ENCODE results near the gene PLAGL2.

Gene PLAGL2

DNA sequence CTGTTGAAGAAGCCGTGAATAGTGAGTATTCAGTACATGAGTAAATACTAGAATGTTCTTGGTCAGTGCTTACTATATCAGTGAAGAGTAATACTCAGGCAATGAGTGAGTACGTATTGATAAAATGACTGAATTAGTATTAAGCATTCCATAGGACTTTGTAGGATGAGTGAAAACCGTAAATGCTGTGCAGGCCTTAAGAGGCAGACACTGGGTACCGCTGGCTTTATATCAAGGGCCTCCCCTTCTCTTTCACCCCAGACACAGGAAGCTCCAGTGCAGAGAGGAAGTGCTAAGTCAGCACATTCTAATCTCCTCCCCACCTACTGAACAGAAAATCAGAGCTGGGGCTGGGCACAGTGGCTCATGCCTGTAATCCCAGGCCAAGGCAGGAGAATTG is 24.3 kb upstream of the PLAGL2 start:
- CTCF ChIA-PET = interaction anchor here (1.4 kb wide), 1 partner anchor 10 kb away, joined by 5 read pairs; no protein-coding TSS in a partner anchor
- POLR2A ChIA-PET (ENCODE audit: low non-redundant PET) = interaction anchor here (0.6 kb wide), 1 partner anchor 1212 kb away, joined by 6 read pairs; the partner anchor contains the start of gene SNTA1
- TF ChIP-seq, protein P1, sequence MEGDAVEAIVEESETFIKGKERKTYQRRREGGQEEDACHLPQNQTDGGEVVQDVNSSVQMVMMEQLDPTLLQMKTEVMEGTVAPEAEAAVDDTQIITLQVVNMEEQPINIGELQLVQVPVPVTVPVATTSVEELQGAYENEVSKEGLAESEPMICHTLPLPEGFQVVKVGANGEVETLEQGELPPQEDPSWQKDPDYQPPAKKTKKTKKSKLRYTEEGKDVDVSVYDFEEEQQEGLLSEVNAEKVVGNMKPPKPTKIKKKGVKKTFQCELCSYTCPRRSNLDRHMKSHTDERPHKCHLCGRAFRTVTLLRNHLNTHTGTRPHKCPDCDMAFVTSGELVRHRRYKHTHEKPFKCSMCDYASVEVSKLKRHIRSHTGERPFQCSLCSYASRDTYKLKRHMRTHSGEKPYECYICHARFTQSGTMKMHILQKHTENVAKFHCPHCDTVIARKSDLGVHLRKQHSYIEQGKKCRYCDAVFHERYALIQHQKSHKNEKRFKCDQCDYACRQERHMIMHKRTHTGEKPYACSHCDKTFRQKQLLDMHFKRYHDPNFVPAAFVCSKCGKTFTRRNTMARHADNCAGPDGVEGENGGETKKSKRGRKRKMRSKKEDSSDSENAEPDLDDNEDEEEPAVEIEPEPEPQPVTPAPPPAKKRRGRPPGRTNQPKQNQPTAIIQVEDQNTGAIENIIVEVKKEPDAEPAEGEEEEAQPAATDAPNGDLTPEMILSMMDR (conservative IDR thresholded peaks at IDR 0.05; ENCODE audit: low read depth) = no peak
- H3K27ac ChIP-seq = no peak overlapping the region
- DNase-seq (ENCODE audit: low spot score) = no peak

DNA sequence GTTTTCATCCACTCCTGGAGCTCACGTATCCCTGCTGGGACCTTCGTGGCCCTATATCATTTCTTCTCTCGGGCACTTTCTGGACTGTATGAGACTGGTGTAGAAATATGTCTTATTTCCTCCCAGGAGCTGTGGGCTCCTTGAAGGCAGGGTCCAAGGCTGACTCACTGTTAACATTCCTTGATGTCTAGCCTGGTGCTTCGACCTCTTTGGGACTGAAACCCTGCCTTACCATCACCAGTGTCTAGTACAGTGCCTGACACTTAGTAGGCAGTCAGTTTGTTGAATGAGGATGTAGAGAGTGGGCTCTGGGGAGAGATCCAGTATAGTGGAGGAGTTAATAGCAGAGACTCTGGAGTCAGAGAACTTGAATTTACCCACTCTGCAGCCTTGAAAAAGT is 23.7 kb upstream of the PLAGL2 start:
- H3K27ac ChIP-seq = no peak overlapping the region; the same call in 1 of the 2 replicates
- TF ChIP-seq, protein P1 (conservative IDR thresholded peaks at IDR 0.05; ENCODE audit: low read depth) = no peak
- ChIA-PET CTCF (no interaction called here), POLR2A (ENCODE audit: low non-redundant PET) (interaction anchor here (0.5 kb wide), 1 partner anchor 48 kb away, joined by 3 read pairs; no protein-coding TSS in a partner anchor)
- DNase-seq (ENCODE audit: low spot score) = no peak

DNA sequence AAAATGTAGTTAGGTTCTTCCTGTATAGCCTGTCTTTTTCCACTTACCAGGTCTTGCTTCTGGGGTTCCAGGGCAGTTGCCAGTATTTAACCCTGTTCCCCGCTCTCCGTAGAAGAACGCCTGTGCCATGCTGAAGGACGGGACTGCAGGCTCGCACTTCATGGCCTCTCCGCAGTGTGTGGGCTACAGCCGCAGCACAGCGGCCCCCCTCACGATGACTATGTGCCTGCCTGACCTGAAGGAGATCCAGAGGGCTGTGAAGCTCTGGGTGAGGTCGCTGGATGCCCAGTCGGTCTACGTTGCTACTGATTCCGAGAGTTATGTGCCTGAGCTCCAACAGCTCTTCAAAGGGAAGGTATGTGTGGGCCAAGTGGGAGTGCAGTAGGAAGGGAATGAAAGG is 23.2 kb upstream of the PLAGL2 start:
- TF ChIP-seq, protein P1 (conservative IDR thresholded peaks at IDR 0.05; ENCODE audit: low read depth) = no peak
- ChIA-PET CTCF (no interaction called here), POLR2A (ENCODE audit: low non-redundant PET) (no interaction called here)
- no peak for DNase-seq (ENCODE audit: low spot score)
- no peak overlapping the region; the same call in 1 of the 2 replicates for H3K27ac ChIP-seq

DNA sequence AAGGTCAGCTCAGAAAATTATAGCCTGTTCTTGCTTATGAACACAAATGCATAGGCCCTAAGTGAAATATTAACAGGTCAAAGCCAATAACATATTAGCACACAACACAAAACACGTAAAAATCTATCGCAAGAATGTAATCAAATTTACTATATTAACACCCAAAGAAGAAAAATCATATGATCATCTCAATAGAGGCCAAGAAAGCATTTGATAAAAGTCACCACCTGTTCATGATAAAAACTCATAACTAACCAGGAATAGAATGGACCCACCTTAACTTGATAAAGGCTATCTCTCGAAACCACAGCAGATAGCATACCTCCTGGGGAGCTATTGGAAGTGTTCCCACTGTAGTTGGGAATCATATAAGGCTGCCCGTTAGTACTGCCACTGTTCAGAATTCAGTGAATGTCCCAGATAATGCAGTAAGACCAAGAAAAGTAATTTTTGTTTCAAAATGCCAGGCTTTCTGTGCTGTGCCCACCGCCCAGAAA is 21.8 kb upstream of the PLAGL2 start:
- H3K27ac ChIP-seq = no peak overlapping the region
- POLR2A ChIA-PET (ENCODE audit: low non-redundant PET) = no interaction called here
- no peak for DNase-seq (ENCODE audit: low spot score)
- TF ChIP-seq, protein P1 (conservative IDR thresholded peaks at IDR 0.05; ENCODE audit: low read depth) = no peak
- CTCF ChIA-PET = interaction anchor here (0.6 to 1.0 kb wide), 3 partner anchors 11 to 129 kb away, joined by 3 to 5 read pairs (median 3); partner anchors contain the start of gene ASXL1

DNA sequence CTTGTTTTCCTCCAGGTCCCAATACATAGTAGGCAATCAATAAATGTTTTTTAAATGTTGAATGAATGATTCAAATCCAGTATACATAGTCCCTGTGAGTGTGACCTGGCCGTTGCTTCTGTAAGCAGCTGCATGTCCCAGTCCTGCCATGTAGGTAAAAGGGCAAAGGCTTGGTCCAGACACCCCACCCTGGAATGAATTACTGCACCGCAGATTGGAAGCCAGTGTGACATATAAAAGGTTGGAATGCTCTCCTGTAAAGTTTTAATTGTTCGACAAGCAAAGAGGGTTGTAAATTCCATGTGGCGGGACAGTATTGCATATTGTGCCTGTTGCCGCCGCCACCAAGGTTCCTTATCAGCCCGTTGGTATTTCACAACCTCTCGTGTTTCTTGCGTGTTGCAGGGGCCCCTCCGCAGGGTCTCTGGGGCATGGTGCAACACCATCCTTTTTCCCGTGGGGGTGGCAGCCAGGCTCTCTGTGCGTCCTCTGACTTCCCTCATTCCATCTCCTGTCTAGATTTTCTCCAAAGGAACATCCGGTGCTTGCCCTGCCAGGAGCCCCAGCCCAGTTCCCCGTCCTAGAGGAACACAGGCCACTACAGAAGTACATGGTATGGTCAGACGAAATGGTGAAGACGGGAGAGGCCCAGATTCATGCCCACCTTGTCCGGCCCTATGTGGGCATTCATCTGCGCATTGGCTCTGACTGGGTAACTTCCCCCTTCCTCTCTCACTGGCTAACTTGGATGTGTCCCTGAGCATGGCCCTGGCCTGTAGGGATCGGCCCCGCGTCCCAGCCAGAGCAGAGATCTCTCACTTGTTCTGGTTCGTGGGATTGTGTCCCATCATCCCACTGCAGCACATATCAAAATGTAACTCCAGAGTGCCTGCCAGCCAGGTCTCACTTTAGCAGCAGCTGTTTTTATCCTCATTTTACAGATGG is 20.5 kb upstream of the PLAGL2 start:
- TF ChIP-seq, protein P1 (conservative IDR thresholded peaks at IDR 0.05; ENCODE audit: low read depth) = no peak
- POLR2A ChIA-PET (ENCODE audit: low non-redundant PET) = no interaction called here
- CTCF ChIA-PET = interaction anchor here (0.6 to 1.0 kb wide), 2 partner anchors 9 to 51 kb away, joined by 3 read pairs; no protein-coding TSS in a partner anchor
- H3K27ac ChIP-seq = no peak overlapping the region
- no peak for DNase-seq (ENCODE audit: low spot score)

DNA sequence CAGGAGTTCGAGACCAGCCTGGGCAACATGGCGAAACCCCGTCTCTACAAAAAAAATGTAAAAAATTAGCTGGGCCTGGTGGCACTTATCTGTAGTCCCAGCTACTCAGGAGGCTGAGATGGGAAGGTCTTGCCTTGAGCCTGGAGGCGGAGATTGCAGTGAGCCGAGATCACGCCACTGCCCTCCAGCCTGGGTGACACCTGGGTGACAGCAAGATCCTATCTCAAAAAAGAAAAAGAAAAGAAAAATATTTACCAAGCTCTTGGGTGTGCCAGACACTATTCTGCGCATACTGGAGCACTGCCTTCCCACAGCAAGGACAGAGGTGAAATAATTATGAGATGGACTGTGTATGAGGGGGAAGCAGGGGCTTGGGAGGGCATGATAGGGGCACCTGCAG is 19.8 kb upstream of the PLAGL2 start:
- TF ChIP-seq, protein P1 (conservative IDR thresholded peaks at IDR 0.05; ENCODE audit: low read depth) = no peak
- CTCF ChIA-PET = interaction anchor here (0.6 kb wide), 2 partner anchors 52 to 1216 kb away, joined by 3 read pairs; no protein-coding TSS in a partner anchor
- POLR2A ChIA-PET (ENCODE audit: low non-redundant PET) = no interaction called here

More for the DNA sequence above, 19.8 kb upstream of the PLAGL2 start:
- no peak for DNase-seq (ENCODE audit: low spot score)
- no peak overlapping the region for H3K27ac ChIP-seq
